ENCODE results near the gene CC2D1B.

Gene CC2D1B

GRCh38 chr1:52343979-52344378 lies 22.0 kb downstream of the CC2D1B start:
- H4K20me1 ChIP-seq (ENCODE audit: insufficient read depth, low read length), result no peaks in the 10 kb centered on the region
- no peaks in the 10 kb centered on the region for H3K36me3 ChIP-seq (replicated peaks; ENCODE audit: low read depth, low read length)
- H3K9me3 ChIP-seq (ENCODE audit: insufficient read depth, low read length), result no peaks in the 10 kb centered on the region
- H3K4me3 ChIP-seq (ENCODE audit: low read length), result no peak overlapping the region
- H3K27me3 ChIP-seq (ENCODE audit: low read depth, low read length), result no peaks in the 10 kb centered on the region
- no peaks in the 10 kb centered on the region for H3K4me1 ChIP-seq (ENCODE audit: low read length)
- no peak overlapping the region for H3K9ac ChIP-seq (ENCODE audit: low read length)
- no peaks in the 10 kb centered on the region for H3K79me2 ChIP-seq (ENCODE audit: low read length)
- TF ChIP-seq CTCF (IDR thresholded peaks at IDR 0.05; ENCODE audit: low read depth, low read length) (no peak), EZH2phosphoT487 (IDR thresholded peaks at IDR 0.05; ENCODE audit: low read depth) (no peak)
- H2AFZ ChIP-seq (ENCODE audit: low read depth, low read length), result no peak overlapping the region
- no peak overlapping the region for H3K27ac ChIP-seq (ENCODE audit: low read length)
- no peak overlapping the region for H3K4me2 ChIP-seq (ENCODE audit: low read length)

- Histone ChIP-seq H3K27me3 (ENCODE audit: low read depth, low read length) (no peaks in the 10 kb centered on the region), H3K4me2 (ENCODE audit: low read length) (no peak overlapping the region), H3K27ac (ENCODE audit: low read length) (no peak overlapping the region), H3K36me3 (replicated peaks; ENCODE audit: low read depth, low read length) (no peaks in the 10 kb centered on the region), H2AFZ (ENCODE audit: low read depth, low read length) (no peak overlapping the region), H3K9ac (ENCODE audit: low read length) (no peak overlapping the region), H3K4me3 (ENCODE audit: low read length) (no peak overlapping the region), H3K9me3 (ENCODE audit: insufficient read depth, low read length) (no peaks in the 10 kb centered on the region), H3K4me1 (ENCODE audit: low read length) (no peaks in the 10 kb centered on the region), H3K79me2 (ENCODE audit: low read length) (no peaks in the 10 kb centered on the region), H4K20me1 (ENCODE audit: insufficient read depth, low read length) (no peaks in the 10 kb centered on the region)
- TF ChIP-seq CTCF (IDR thresholded peaks at IDR 0.05; ENCODE audit: low read depth, low read length) (no peak), EZH2phosphoT487 (IDR thresholded peaks at IDR 0.05; ENCODE audit: low read depth) (no peak)
These were observed 24.2 kb downstream of the CC2D1B start for GRCh38 chr1:52341655-52342260.

GRCh38 chr1:52337439-52337838 lies 28.6 kb downstream of the CC2D1B start:
- Histone ChIP-seq H3K79me2 (ENCODE audit: low read length) (no peaks in the 10 kb centered on the region), H3K9ac (ENCODE audit: low read length) (no peak overlapping the region), H3K9me3 (ENCODE audit: insufficient read depth, low read length) (no peaks in the 10 kb centered on the region), H3K4me2 (ENCODE audit: low read length) (no peak overlapping the region), H3K27ac (ENCODE audit: low read length) (no peak overlapping the region), H3K4me1 (ENCODE audit: low read length) (no peaks in the 10 kb centered on the region), H3K4me3 (ENCODE audit: low read length) (no peak overlapping the region), H3K36me3 (replicated peaks; ENCODE audit: low read depth, low read length) (no peaks in the 10 kb centered on the region), H3K27me3 (ENCODE audit: low read depth, low read length) (no peaks in the 10 kb centered on the region), H4K20me1 (ENCODE audit: insufficient read depth, low read length) (no peaks in the 10 kb centered on the region), H2AFZ (ENCODE audit: low read depth, low read length) (no peak overlapping the region)
- no peak for TF ChIP-seq EZH2phosphoT487 (IDR thresholded peaks at IDR 0.05; ENCODE audit: low read depth)
- no peak for TF ChIP-seq CTCF (IDR thresholded peaks at IDR 0.05; ENCODE audit: low read depth, low read length)

GRCh38 chr1:52334906-52335528 lies 31.0 kb downstream of the CC2D1B start:
- Histone ChIP-seq H3K36me3 (replicated peaks; ENCODE audit: low read depth, low read length) (no peaks in the 10 kb centered on the region), H3K27ac (ENCODE audit: low read length) (no peak overlapping the region), H3K9me3 (ENCODE audit: insufficient read depth, low read length) (no peaks in the 10 kb centered on the region), H2AFZ (ENCODE audit: low read depth, low read length) (no peak overlapping the region), H3K79me2 (ENCODE audit: low read length) (no peaks in the 10 kb centered on the region), H3K9ac (ENCODE audit: low read length) (no peak overlapping the region), H3K4me1 (ENCODE audit: low read length) (no peaks in the 10 kb centered on the region), H3K4me2 (ENCODE audit: low read length) (no peak overlapping the region), H3K4me3 (ENCODE audit: low read length) (no peak overlapping the region), H4K20me1 (ENCODE audit: insufficient read depth, low read length) (no peaks in the 10 kb centered on the region), H3K27me3 (ENCODE audit: low read depth, low read length) (no peaks in the 10 kb centered on the region)
- TF ChIP-seq EZH2phosphoT487 (IDR thresholded peaks at IDR 0.05; ENCODE audit: low read depth), result no peak
- TF ChIP-seq CTCF (IDR thresholded peaks at IDR 0.05; ENCODE audit: low read depth, low read length), result no peak

All from OCI-LY3 (cell line).